Fibroblast of pulmonary artery (primary cell): Measurements from ENCODE around the gene MADCAM1.

Source experiments
- DNase-seq: peaks from one replicate; pipeline ENCODE4 v3.0.0-alpha.2; 2010; ENCODE audit warnings: low read depth
- H3K4me3 ChIP-seq: replicated peaks from 2 replicates; pipeline ENCODE4 v1.5.1; 2011; ENCODE audit warnings: low read depth, mild to moderate bottlenecking, control low read depth, low read length, moderate library complexity
- CTCF ChIP-seq: IDR thresholded peaks from 2 replicates; pipeline ENCODE4 v1.5.1; 2011; ENCODE audit warnings: mild to moderate bottlenecking, control low read depth, low read length, inconsistent platforms; ENCODE audit errors: missing control alignments

The MADCAM1 gene

GRCh38 chr19:531753-532560 is 35.7 kb downstream of the MADCAM1 start, which contains the start of gene CDC34:
CDC34 (plus strand) TSS chr19:531760; CDS start chr19:531932, 172 bp downstream.
- H3K4me3 ChIP-seq: peak within 1 kb of the TSS; percentile 85
- DNase-seq: no peak
- no peak for TF ChIP-seq CTCF

GRCh38 chr19:532561-533363 is 36.5 kb downstream of the MADCAM1 start:
- DNase-seq: peak; percentile 73
- peak; percentile 61 for TF ChIP-seq CTCF
- H3K4me3 ChIP-seq: peak overlapping the region; percentile 85

DNA sequence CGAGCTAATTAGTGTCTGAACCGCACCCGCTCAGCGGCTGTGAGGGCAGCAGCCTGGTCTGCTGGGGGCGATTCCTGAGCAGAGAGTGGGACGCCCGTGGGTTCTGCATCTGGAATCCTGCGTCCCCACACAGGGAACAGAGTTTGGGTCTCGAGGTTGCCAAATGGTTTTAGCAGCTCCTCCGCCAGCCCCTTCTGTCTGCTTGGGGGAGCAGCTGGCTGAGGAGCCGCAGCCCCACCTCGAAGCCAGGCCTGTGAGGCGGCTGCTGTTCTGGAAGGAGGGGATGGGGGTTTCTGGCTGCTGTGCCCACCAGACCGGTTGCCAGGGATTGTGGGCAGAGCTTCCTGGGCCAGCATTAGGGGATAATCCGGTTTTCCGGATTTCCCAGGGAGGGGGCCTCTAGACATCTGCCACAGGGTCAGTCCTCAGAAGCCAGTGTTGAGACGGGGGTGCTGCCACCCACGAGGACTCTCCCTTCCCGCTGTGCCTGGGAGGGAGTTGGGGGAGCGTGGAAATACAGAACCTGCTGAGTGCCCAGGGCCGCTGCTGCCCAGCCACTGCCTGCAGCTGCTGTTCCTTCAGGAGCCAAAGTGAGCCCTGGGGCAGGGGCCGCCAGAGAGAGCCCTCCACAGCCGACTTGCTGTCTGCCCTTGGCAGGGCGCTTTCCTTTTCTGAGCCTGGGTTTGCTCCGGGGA is 37.2 kb downstream of the MADCAM1 start:
- H3K4me3 ChIP-seq: peak overlapping the region; percentile 85
- no peak for TF ChIP-seq CTCF
- DNase-seq: no peak

GRCh38 chr19:534088-534487 is 37.8 kb downstream of the MADCAM1 start:
- DNase-seq: no peak
- peak overlapping the region; percentile 85 for H3K4me3 ChIP-seq
- TF ChIP-seq CTCF: no peak

GRCh38 chr19:535017-535835 is 38.9 kb downstream of the MADCAM1 start:
- TF ChIP-seq CTCF: no peak
- no peak for DNase-seq
- H3K4me3 ChIP-seq: no peak overlapping the region

DNA sequence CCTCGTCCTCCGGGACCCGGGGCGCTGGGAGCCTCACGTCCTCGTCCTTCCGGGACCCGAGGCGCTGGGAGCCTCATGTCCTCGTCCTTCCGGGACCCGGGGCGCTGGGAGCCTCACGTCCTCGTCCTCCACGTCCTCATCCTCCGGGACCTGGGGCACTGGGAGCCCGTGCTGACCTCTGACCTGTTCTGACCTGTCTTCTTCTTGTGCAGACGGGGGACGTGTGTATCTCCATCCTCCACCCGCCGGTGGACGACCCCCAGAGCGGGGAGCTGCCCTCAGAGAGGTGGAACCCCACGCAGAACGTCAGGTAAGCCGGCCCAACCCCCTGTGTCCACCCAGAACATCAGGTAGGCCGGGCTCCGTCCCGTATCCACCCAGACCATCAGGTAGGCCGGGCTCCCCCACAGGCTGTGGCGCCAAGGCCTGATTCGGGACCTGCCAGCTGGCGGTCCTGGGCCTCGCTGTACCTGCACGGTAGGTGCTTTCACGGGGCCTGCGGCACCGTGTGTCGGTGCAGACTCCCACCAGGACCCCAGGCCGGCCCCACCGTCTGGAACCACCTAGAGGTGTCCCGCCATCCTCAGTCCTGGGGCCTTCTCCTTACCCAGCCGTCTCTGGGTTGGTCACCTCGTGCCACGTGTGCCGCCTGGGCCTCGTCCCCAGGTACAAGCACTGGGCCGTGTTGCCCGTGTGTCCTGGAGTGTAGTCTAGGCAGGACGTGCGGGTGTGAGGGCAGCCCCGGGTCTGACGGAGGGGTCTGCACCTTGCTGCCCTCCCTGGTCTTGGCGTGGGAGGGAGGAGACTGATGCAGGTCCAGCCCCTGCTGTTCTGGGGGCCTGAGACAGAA is 40.0 kb downstream of the MADCAM1 start:
- no peak for TF ChIP-seq CTCF
- no peak overlapping the region for H3K4me3 ChIP-seq
- no peak for DNase-seq
